Calu3 (cell line): ENCODE measurements around the gene SRA1. TPM values are rescaled to one million over a fixed set of nuclear protein-coding genes. Genes with fewer than 3 reads are reported as not detected.
A peak's percentile ranks its signal among the peaks of the same experiment; 100 is the strongest.
"Not testable (repeated sequence)": the region's sequence is repeated elsewhere in the genome, so short reads cannot be mapped to it uniquely, and the experiment has no call there.

Experiments used
- BruUV-seq: library from RNA; stranded (reverse); fragments of 400-500 nt; replicated peaks from 2 replicates; lab custom pipeline; 2021; lab: Mats Ljungman, UMichigan
- CTCF ChIA-PET: fragments of 300-600 bp; sonication (Branson Sonifier 250); formaldehyde crosslinking; loops from one replicate; lab custom pipeline; 2022; ENCODE audit warnings: antibody characterized with exemption; lab: Charles Lee
- DNase-seq: peaks from one replicate; pipeline ENCODE4 v3.0.0; 2022
- H3K27ac Mint-ChIP-seq: one replicate; pipeline ENCODE4 v1.8.0; 2022; ENCODE audit warnings: mixed read lengths; ENCODE audit not compliant: unreplicated experiment
- H3K27me3 Mint-ChIP-seq: one replicate; pipeline ENCODE4 v1.8.0; 2022; ENCODE audit warnings: mixed read lengths; ENCODE audit not compliant: unreplicated experiment
- H3K36me3 Mint-ChIP-seq: one replicate; pipeline ENCODE4 v1.8.0; 2022; ENCODE audit warnings: mild to moderate bottlenecking, moderate library complexity, mixed read lengths; ENCODE audit not compliant: insufficient read depth, unreplicated experiment
- H3K4me1 Mint-ChIP-seq: one replicate; pipeline ENCODE4 v1.8.0; 2022; ENCODE audit warnings: mild to moderate bottlenecking, low read depth, mixed read lengths; ENCODE audit not compliant: unreplicated experiment
- H3K4me3 Mint-ChIP-seq: one replicate; pipeline ENCODE4 v1.8.0; 2022; ENCODE audit warnings: mild to moderate bottlenecking, low read depth, moderate library complexity, mixed read lengths; ENCODE audit not compliant: unreplicated experiment
- H3K9me3 Mint-ChIP-seq: one replicate; pipeline ENCODE4 v1.8.0; 2022; ENCODE audit warnings: low read depth, mixed read lengths; ENCODE audit not compliant: unreplicated experiment
- CTCF ChIP-seq: fragments of 200-600 bp; IDR thresholded peaks from one replicate; pipeline ENCODE4 v1.8.0; 2022; ENCODE audit warnings: antibody characterized with exemption; ENCODE audit not compliant: unreplicated experiment
- intact Hi-C: fragments of 100-400 bp; cut with micrococcal nuclease; formaldehyde crosslinking; loops from one replicate; pipeline ENCODE4 v1.10.0; 2022; ENCODE audit not compliant: unreplicated experiment
- total RNA-seq: library from RNA; stranded (reverse); gene quantifications from 2 replicates; pipeline ENCODE4 v1.2.3, GENCODE V29; 2022

The SRA1 gene
- total RNA-seq, 1 experiment from 2014 or later: 33.0 TPM

- Mint-ChIP-seq H3K27me3 (no peaks in the 10 kb centered on the region), H3K36me3 (no peaks in the 10 kb centered on the region), H3K4me3 (no peak overlapping the region), H3K4me1 (peaks cover 12% of the 10 kb centered on the region), H3K9me3 (no peaks in the 10 kb centered on the region), H3K27ac (no peak overlapping the region)
- CTCF ChIA-PET: no interaction called here
- DNase-seq: no peak
- no peak for TF ChIP-seq CTCF
- intact Hi-C loops: no loop called here
- BruUV-seq: no TSS peak
Measured at GRCh38 chr5:140590861-140591260, 33.6 kb upstream of the SRA1 start.

DNA sequence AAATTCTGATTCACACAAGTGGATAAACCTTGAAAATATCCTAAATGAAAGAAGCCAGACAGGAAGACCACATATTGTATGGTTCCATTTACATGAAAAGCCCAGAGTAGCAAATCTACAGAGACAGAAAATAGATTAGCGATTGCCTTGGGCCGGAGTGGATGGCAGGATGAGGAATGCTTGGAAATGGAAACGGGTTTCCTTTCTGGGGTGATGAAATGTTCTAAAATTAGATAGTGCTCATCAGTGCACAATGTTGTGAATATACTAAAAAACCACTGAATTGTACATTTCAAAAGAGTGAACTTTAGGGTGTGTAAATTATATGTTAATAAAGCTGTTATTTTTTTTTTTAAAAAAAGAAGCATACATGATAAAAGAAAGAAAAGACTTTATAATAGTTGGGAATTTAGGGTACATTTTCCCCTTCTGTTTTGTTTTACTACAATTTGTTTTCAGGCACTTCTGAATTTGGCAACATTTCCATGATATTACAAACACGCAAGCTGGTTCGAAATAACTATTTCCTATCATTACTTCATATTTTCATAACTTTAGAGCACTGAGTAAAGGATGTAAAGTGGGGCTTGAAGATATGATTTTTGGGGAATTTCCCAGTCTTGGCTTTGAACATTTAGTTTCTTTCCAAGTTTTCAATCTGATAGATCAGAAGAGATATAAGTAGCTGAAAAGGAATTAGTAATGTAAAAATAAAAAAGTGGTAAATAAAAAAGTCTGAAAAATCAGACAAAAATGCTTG, 31.2 kb upstream of the SRA1 start:
- Mint-ChIP-seq H3K27me3 (no peaks in the 10 kb centered on the region), H3K4me1 (no peaks in the 10 kb centered on the region), H3K36me3 (no peaks in the 10 kb centered on the region), H3K4me3 (no peak overlapping the region), H3K9me3 (no peaks in the 10 kb centered on the region), H3K27ac (no peak overlapping the region)
- no peak for DNase-seq
- no peak for TF ChIP-seq CTCF
- CTCF ChIA-PET: interaction anchor here (0.6 kb wide), 1 partner anchor 245 kb away, joined by 5 read pairs; no protein-coding TSS in a partner anchor
- intact Hi-C loops: no loop called here
- no TSS peak for BruUV-seq

DNA sequence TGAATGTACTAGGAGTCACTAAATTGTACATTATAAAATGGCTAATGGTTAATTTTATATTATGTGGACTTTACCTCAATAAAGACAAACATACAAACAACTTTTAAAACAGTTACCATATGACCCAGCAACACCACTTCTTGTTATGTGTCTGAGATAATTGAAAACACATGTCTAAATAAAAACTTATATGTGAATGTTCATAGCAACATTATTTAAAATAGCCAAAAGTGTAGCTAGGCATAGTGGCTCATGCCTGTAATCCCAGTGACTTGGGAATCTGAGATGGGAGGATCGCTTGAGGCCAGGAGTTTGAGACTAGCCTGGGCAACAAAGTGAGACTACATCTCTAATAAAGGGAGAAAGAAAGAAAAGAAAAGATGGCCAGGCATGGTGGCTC, 30.2 kb upstream of the SRA1 start:
- Mint-ChIP-seq H3K36me3 (no peaks in the 10 kb centered on the region), H3K9me3 (no peaks in the 10 kb centered on the region), H3K27ac (no peak overlapping the region), H3K27me3 (no peaks in the 10 kb centered on the region), H3K4me3 (no peak overlapping the region), H3K4me1 (no peaks in the 10 kb centered on the region)
- no peak for TF ChIP-seq CTCF
- CTCF ChIA-PET: no interaction called here
- no TSS peak for BruUV-seq
- no peak for DNase-seq
- intact Hi-C loops: no loop called here

DNA sequence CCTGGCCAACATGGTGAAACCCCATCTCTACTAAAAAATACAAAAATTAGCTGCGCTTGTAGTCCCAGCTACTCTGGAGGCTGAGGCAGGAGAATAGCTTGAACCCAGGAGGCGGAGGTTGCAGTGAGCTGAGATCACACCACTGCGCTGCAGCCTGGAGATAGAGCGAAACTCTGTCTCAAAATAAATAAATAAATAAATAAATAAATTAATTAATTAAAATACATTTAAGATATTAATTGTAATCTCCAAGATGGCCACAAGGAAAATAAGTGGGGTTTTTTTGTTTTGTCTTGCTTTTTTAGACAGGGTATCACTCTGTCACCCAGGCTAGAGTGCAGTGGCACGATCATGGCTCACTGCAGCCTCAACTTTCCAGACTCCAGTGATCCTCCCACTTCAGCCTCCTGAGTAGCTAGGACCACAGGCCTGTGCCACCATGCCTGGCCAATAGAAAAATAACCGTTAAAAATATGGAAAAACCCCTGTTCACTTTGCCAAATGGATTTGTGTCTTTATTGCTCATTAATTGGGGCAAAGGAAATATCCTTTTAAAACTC, 22.0 kb upstream of the SRA1 start:
- H3K27me3 Mint-ChIP-seq, H3K4me3 Mint-ChIP-seq, H3K36me3 Mint-ChIP-seq, BruUV-seq, H3K9me3 Mint-ChIP-seq, H3K27ac Mint-ChIP-seq, DNase-seq, CTCF ChIA-PET: not testable (repeated sequence)
- peaks cover 11% of the 10 kb centered on the region for H3K4me1 Mint-ChIP-seq
- TF ChIP-seq CTCF: peak; percentile 36
- intact Hi-C loops: loop anchor here (10.0 kb wide), 1 partner anchor 146 kb away; no protein-coding TSS in a partner anchor
